Colonic mucosa (tissue), 4 donors: ENCODE data around the gene FTCD. TPM values are rescaled to one million over a fixed set of nuclear protein-coding genes. Genes with fewer than 3 reads are reported as not detected.
A peak's percentile ranks its signal among the peaks of the same experiment; 100 is the strongest.

ENCODE experiments used
- DNase-seq: peaks from one replicate; pipeline ENCODE4 v3.0.0-alpha.2; 2020
- H3K27ac ChIP-seq: fragments of 200-600 bp; one replicate; pipeline ENCODE4 v1.8.0; 2021
- H3K27me3 ChIP-seq: fragments of 200-600 bp; one replicate; pipeline ENCODE4 v1.8.0; 2021
- H3K36me3 ChIP-seq: fragments of 200-600 bp; one replicate; pipeline ENCODE4 v1.8.0; 2021
- H3K4me1 ChIP-seq: fragments of 200-600 bp; one replicate; pipeline ENCODE4 v1.8.0; 2021; ENCODE audit warnings: mild to moderate bottlenecking
- H3K4me3 ChIP-seq: fragments of 200-600 bp; one replicate; pipeline ENCODE4 v1.8.0; 2021
- H3K9ac ChIP-seq, 2 donors: one replicate each; pipeline ENCODE4 v1.7.0; 2013; ENCODE audit warnings: control low read depth in 2 of 2, low read depth in 2 of 2, low read length in 2 of 2
- H3K9me3 ChIP-seq: fragments of 200-600 bp; one replicate; pipeline ENCODE4 v1.8.0; 2021
- CTCF ChIP-seq: fragments of 200-600 bp; IDR thresholded peaks from one replicate; pipeline ENCODE4 v1.8.0; 2022; ENCODE audit warnings: antibody characterized with exemption, mild to moderate bottlenecking
- intact Hi-C: fragments of 100-400 bp; cut with DNase I; formaldehyde crosslinking; loops from one replicate; pipeline ENCODE4 v1.14.1; 2022
- total RNA-seq, 2 donors: library from RNA; stranded (reverse); fragmentation: NEBNext Ultra II Directional in 1 of 2; extraction: Animal tissue kit (Norgen Biotek cat#: 25700) in 1 of 2; gene quantifications; one replicate each; pipeline ENCODE4 v1.2.1, GENCODE V29; 2021
- donor health status: healthy.
- donor health status: DM: no; HTN: no; CAD: no.
- donor health status: DM: no; HTN: no; CAD: no.

Gene FTCD
- total RNA-seq, 2 donors from 2014 or later, result 0.45 to 4.2 TPM

DNA sequence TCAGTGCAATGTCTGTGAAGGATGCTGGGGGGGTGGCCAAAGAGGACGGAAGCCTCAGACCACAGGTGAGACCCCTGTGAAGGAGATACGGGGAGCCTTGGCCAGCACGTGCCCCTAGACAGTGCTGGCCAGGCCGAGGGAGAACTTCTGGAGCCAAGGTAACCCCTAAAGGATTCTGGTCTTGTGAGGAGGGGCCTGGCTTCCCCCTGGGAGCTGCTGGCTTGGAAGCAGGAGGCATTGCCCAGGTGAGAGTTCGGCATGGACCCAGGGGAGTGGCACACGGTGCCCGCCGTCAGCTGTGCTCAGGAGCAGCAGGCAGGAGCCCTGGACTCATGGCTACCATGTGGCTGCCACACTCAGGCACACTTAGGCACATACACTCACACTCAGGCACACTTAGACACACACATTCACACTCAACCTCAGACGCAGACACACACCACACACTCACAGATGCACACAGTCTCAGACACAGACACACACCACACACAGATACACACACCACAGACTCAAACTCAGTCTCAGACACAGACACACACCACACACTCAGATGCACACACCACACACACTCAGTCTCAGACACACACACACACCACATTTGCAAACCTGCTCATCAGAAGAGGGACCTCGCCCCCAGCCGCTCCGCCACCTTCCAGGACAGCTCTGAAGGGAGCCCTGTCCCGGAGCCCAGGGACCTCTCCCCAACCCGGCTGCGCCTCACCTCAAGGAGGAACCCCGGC is 58.6 kb downstream of the FTCD start:
- Histone ChIP-seq H3K9me3 (no peaks in the 10 kb centered on the region), H3K4me3 (peak overlapping the region; percentile 45), H3K36me3 (no peaks in the 10 kb centered on the region), H3K27ac (peak overlapping the region; percentile 75), H3K4me1 (no peaks in the 10 kb centered on the region), H3K9ac (peak overlapping the region; percentile 34 to 64), H3K27me3 (peaks cover 22% of the 10 kb centered on the region)
- DNase-seq, result no peak
- intact Hi-C loops, result loop anchor here (5.0 kb wide), 1 partner anchor 114 kb away; the partner anchor contains the start of gene COL6A1
- no peak for TF ChIP-seq CTCF

DNA sequence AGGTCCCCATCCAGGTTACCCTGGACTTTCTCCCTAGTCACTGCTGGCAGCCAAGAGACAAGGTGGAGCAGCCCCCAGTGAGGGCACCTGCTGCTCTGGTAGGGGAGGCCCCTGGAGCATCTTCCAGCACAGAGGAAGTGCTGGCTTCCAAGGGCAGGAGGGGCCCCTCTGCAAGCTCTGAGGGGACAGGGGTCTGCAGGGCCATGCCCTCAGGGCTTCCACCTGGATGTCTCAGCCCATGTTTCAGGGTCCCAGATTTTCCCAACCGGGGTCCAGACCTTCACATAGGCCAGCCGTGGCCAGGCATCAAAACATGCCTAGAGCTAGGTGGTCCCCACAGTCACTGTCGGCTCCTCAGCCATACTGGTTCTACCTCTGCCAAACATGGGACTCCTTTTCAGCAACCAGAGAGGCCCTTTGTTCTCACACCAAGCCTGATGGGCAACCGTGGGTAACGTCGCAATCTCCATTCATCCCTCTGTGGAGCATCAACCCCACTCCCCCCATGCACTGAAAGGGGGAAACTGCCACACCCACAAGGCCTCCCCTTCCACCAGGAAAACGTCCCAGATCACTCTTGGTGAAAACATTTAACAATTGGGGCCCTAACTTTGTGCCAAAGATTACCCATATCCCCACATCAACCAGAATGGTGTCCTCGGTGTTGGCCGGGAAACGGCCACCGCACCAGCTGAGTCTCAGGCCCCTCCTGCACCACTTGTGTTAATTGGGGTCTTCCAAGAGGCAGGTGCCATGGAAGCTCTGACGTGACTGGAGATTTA is 59.4 kb downstream of the FTCD start:
- peaks cover 22% of the 10 kb centered on the region for H3K27me3 ChIP-seq
- no peaks in the 10 kb centered on the region for H3K36me3 ChIP-seq
- no peak overlapping the region for H3K4me3 ChIP-seq
- no peak overlapping the region for H3K9ac ChIP-seq
- H3K4me1 ChIP-seq, result no peaks in the 10 kb centered on the region
- no peak overlapping the region for H3K27ac ChIP-seq
- no peak for TF ChIP-seq CTCF
- DNase-seq, result no peak
- intact Hi-C loops, result loop anchor here (5.0 kb wide), 1 partner anchor 114 kb away; the partner anchor contains the start of gene COL6A1
- H3K9me3 ChIP-seq, result no peaks in the 10 kb centered on the region

DNA sequence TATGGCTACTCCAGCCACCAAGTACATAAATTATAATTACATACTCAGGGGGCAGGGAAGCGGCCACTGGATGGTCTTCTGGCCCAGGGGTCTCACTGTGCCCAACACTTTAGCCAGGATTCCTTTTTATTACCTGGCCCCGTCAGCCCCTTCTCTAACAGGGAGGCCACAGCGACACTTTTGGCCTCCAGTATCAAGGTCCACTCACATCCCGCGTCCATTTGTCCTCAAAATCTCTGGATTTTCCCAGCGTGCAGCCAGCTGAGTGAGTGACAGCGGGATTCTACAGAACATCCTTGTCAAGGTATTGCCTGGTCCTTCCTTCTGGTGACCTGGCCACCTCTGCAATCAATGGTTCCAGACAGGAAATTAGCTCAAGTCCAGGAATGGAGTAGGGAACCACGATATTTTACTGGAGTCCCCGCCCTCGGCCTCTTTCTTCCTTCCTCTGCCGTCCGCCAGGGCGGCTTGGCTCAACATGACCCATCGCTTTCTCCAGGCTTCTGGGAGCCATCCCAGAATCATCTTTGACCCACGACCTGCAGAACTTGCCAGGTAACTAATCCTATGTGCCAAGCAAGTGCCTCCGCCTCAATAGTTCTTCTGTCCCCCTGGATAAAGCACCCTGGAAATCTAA is 60.2 kb downstream of the FTCD start:
- no peak for DNase-seq
- Histone ChIP-seq H3K9ac (no peak overlapping the region), H3K4me1 (no peaks in the 10 kb centered on the region), H3K27me3 (peaks cover 22% of the 10 kb centered on the region), H3K27ac (no peak overlapping the region), H3K9me3 (no peaks in the 10 kb centered on the region), H3K36me3 (no peaks in the 10 kb centered on the region), H3K4me3 (no peak overlapping the region)
- no peak for TF ChIP-seq CTCF
- intact Hi-C loops, result loop anchor here (5.0 kb wide), 1 partner anchor 113 kb away; the partner anchor contains the start of gene COL6A1

DNA sequence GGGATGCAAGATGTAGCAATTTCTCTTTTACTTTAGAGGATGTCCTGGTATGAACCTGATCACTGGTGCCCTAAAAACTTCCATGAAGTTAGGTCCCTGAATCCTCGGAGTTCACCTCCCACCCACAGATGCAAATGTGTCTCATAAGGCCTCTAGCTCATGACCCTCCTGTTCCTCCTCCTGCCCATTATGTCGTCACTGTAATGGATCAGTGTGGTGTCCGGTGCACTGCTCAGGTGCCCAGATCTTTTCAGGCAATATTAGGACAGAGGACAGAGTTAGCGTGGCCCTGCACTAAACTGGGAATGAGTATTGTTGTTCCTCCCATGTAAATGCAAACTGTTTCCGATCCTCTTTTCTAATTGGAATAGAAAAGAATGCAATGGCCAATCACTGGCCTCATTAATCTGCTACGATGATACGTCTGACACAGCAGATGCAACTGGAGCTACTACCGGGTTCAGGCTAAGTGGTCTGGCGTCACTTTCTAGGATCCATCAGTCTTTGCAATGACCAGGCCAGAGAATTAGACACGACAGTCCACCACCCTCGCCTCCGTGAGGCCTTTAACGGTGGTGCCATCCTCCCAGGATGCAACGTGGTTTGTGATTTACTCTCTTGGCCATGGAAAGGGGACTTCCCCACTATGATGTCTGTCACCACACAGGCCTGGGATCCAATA is 60.8 kb downstream of the FTCD start:
- TF ChIP-seq CTCF, result no peak
- no peak overlapping the region for H3K4me3 ChIP-seq
- H3K4me1 ChIP-seq, result no peaks in the 10 kb centered on the region
- DNase-seq, result no peak
- intact Hi-C loops, result loop anchor here (5.0 kb wide), 1 partner anchor 112 kb away; the partner anchor contains the start of gene COL6A1
- peaks cover 22% of the 10 kb centered on the region for H3K27me3 ChIP-seq
- H3K9me3 ChIP-seq, result no peaks in the 10 kb centered on the region
- no peaks in the 10 kb centered on the region for H3K36me3 ChIP-seq
- no peak overlapping the region for H3K9ac ChIP-seq
- no peak overlapping the region for H3K27ac ChIP-seq
